Measurements from ENCODE around the gene RAPGEF5. TPM values are rescaled to one million over a fixed set of nuclear protein-coding genes. Genes with fewer than 3 reads are reported as not detected.

Gene RAPGEF5
- total and polyA plus RNA-seq, 2 donors = 6.1 to 30.5 TPM

- H3K36me3 ChIP-seq (ENCODE audit: control insufficient read depth in 2 of 2, insufficient read depth in 2 of 2, low read length in 1 of 2) = no peaks in the 10 kb centered on the region
- H3K27me3 ChIP-seq (ENCODE audit: control insufficient read depth in 2 of 2, insufficient read depth in 1 of 2, low read length in 1 of 2) = no peaks in the 10 kb centered on the region
- peaks cover 0 to 4% of the 10 kb centered on the region in 2 donors for H3K9me3 ChIP-seq (ENCODE audit: control insufficient read depth in 2 of 2, insufficient read depth in 1 of 2, low read length in 1 of 2)
- peaks cover 3 to 12% of the 10 kb centered on the region in 2 donors for H3K4me1 ChIP-seq (ENCODE audit: control insufficient read depth in 2 of 2, insufficient read depth in 2 of 2, low read length in 2 of 2)
- no peak overlapping the region for H3K4me3 ChIP-seq (ENCODE audit: low read length in 2 of 2)
- WGBS = 95% methylated on average over 2 of the region's 2 CpGs
- no peak overlapping the region for H3K27ac ChIP-seq (ENCODE audit: low read depth in 1 of 2, low read length in 1 of 2)
- DNase-seq (ENCODE audit: low read depth in 6 of 9, low spot score in 9 of 9) = no peak
Observed at GRCh38 chr7:22399546-22399945, 42.6 kb upstream of the RAPGEF5 start.

GRCh38 chr7:22399091-22399490 lies 42.1 kb upstream of the RAPGEF5 start:
- Histone ChIP-seq H3K4me3 (ENCODE audit: low read length in 2 of 2) (no peak overlapping the region), H3K36me3 (ENCODE audit: control insufficient read depth in 2 of 2, insufficient read depth in 2 of 2, low read length in 1 of 2) (no peaks in the 10 kb centered on the region), H3K4me1 (ENCODE audit: control insufficient read depth in 2 of 2, insufficient read depth in 2 of 2, low read length in 2 of 2) (peaks cover 3 to 12% of the 10 kb centered on the region in 2 donors), H3K27me3 (ENCODE audit: control insufficient read depth in 2 of 2, insufficient read depth in 1 of 2, low read length in 1 of 2) (no peaks in the 10 kb centered on the region), H3K27ac (ENCODE audit: low read depth in 1 of 2, low read length in 1 of 2) (no peak overlapping the region), H3K9me3 (ENCODE audit: control insufficient read depth in 2 of 2, insufficient read depth in 1 of 2, low read length in 1 of 2) (peaks cover 0 to 4% of the 10 kb centered on the region in 2 donors)
- no peak for DNase-seq (ENCODE audit: low read depth in 6 of 9, low spot score in 9 of 9)

GRCh38 chr7:22397981-22398380 lies 41.0 kb upstream of the RAPGEF5 start:
- no peak for DNase-seq (ENCODE audit: low read depth in 6 of 9, low spot score in 9 of 9)
- Histone ChIP-seq H3K4me1 (ENCODE audit: control insufficient read depth in 2 of 2, insufficient read depth in 2 of 2, low read length in 2 of 2) (peaks cover 3 to 11% of the 10 kb centered on the region in 2 donors), H3K36me3 (ENCODE audit: control insufficient read depth in 2 of 2, insufficient read depth in 2 of 2, low read length in 1 of 2) (no peaks in the 10 kb centered on the region), H3K4me3 (ENCODE audit: low read length in 2 of 2) (no peak overlapping the region), H3K9me3 (ENCODE audit: control insufficient read depth in 2 of 2, insufficient read depth in 1 of 2, low read length in 1 of 2) (peaks cover 0 to 4% of the 10 kb centered on the region in 2 donors), H3K27me3 (ENCODE audit: control insufficient read depth in 2 of 2, insufficient read depth in 1 of 2, low read length in 1 of 2) (no peaks in the 10 kb centered on the region), H3K27ac (ENCODE audit: low read depth in 1 of 2, low read length in 1 of 2) (no peak overlapping the region)
- WGBS = 83% methylated on average over 5 of the region's 5 CpGs

GRCh38 chr7:22395222-22395621 lies 38.3 kb upstream of the RAPGEF5 start:
- H3K9me3 ChIP-seq (ENCODE audit: control insufficient read depth in 2 of 2, insufficient read depth in 1 of 2, low read length in 1 of 2) = no peaks in the 10 kb centered on the region
- WGBS = 80% methylated on average over 6 of the region's 6 CpGs
- no peaks in the 10 kb centered on the region for H3K4me1 ChIP-seq (ENCODE audit: control insufficient read depth in 2 of 2, insufficient read depth in 2 of 2, low read length in 2 of 2)
- H3K36me3 ChIP-seq (ENCODE audit: control insufficient read depth in 2 of 2, insufficient read depth in 2 of 2, low read length in 1 of 2) = no peaks in the 10 kb centered on the region
- H3K4me3 ChIP-seq (ENCODE audit: low read length in 2 of 2) = no peak overlapping the region
- H3K27me3 ChIP-seq (ENCODE audit: control insufficient read depth in 2 of 2, insufficient read depth in 1 of 2, low read length in 1 of 2) = no peaks in the 10 kb centered on the region
- DNase-seq (ENCODE audit: low read depth in 6 of 9, low spot score in 9 of 9) = no peak
- no peak overlapping the region for H3K27ac ChIP-seq (ENCODE audit: low read depth in 1 of 2, low read length in 1 of 2)

GRCh38 chr7:22394739-22395138 lies 37.8 kb upstream of the RAPGEF5 start:
- Histone ChIP-seq H3K36me3 (ENCODE audit: control insufficient read depth in 2 of 2, insufficient read depth in 2 of 2, low read length in 1 of 2) (no peaks in the 10 kb centered on the region), H3K27ac (ENCODE audit: low read depth in 1 of 2, low read length in 1 of 2) (no peak overlapping the region), H3K4me1 (ENCODE audit: control insufficient read depth in 2 of 2, insufficient read depth in 2 of 2, low read length in 2 of 2) (no peaks in the 10 kb centered on the region), H3K4me3 (ENCODE audit: low read length in 2 of 2) (no peak overlapping the region), H3K27me3 (ENCODE audit: control insufficient read depth in 2 of 2, insufficient read depth in 1 of 2, low read length in 1 of 2) (no peaks in the 10 kb centered on the region), H3K9me3 (ENCODE audit: control insufficient read depth in 2 of 2, insufficient read depth in 1 of 2, low read length in 1 of 2) (no peaks in the 10 kb centered on the region)
- DNase-seq (ENCODE audit: low read depth in 6 of 9, low spot score in 9 of 9) = no peak
- WGBS = 94% methylated on average over 3 of the region's 3 CpGs

GRCh38 chr7:22393913-22394729 lies 37.2 kb upstream of the RAPGEF5 start:
- Histone ChIP-seq H3K27me3 (ENCODE audit: control insufficient read depth in 2 of 2, insufficient read depth in 1 of 2, low read length in 1 of 2) (no peaks in the 10 kb centered on the region), H3K36me3 (ENCODE audit: control insufficient read depth in 2 of 2, insufficient read depth in 2 of 2, low read length in 1 of 2) (no peaks in the 10 kb centered on the region), H3K4me1 (ENCODE audit: control insufficient read depth in 2 of 2, insufficient read depth in 2 of 2, low read length in 2 of 2) (no peaks in the 10 kb centered on the region), H3K9me3 (ENCODE audit: control insufficient read depth in 2 of 2, insufficient read depth in 1 of 2, low read length in 1 of 2) (no peaks in the 10 kb centered on the region), H3K4me3 (ENCODE audit: low read length in 2 of 2) (no peak overlapping the region), H3K27ac (ENCODE audit: low read depth in 1 of 2, low read length in 1 of 2) (no peak overlapping the region)
- DNase-seq (ENCODE audit: low read depth in 6 of 9, low spot score in 9 of 9) = no peak
- WGBS = 88% methylated on average over 13 of the region's 13 CpGs

- no peak overlapping the region for H3K27ac ChIP-seq (ENCODE audit: low read depth in 1 of 2, low read length in 1 of 2)
- no peaks in the 10 kb centered on the region for H3K36me3 ChIP-seq (ENCODE audit: control insufficient read depth in 2 of 2, insufficient read depth in 2 of 2, low read length in 1 of 2)
- no peaks in the 10 kb centered on the region for H3K27me3 ChIP-seq (ENCODE audit: control insufficient read depth in 2 of 2, insufficient read depth in 1 of 2, low read length in 1 of 2)
- no peaks in the 10 kb centered on the region for H3K9me3 ChIP-seq (ENCODE audit: control insufficient read depth in 2 of 2, insufficient read depth in 1 of 2, low read length in 1 of 2)
- WGBS = 43% methylated on average over 1 of the region's 1 CpG
- no peak overlapping the region for H3K4me3 ChIP-seq (ENCODE audit: low read length in 2 of 2)
- H3K4me1 ChIP-seq (ENCODE audit: control insufficient read depth in 2 of 2, insufficient read depth in 2 of 2, low read length in 2 of 2) = peaks cover 0 to under 1% of the 10 kb centered on the region in 2 donors
- DNase-seq (ENCODE audit: low read depth in 6 of 9, low spot score in 9 of 9) = no peak
Observed at GRCh38 chr7:22390516-22390915, 33.6 kb upstream of the RAPGEF5 start.

- Histone ChIP-seq H3K27me3 (ENCODE audit: control insufficient read depth in 2 of 2, insufficient read depth in 1 of 2, low read length in 1 of 2) (no peaks in the 10 kb centered on the region), H3K4me3 (ENCODE audit: low read length in 2 of 2) (no peak overlapping the region), H3K4me1 (ENCODE audit: control insufficient read depth in 2 of 2, insufficient read depth in 2 of 2, low read length in 2 of 2) (peaks cover 0 to 3% of the 10 kb centered on the region in 2 donors), H3K9me3 (ENCODE audit: control insufficient read depth in 2 of 2, insufficient read depth in 1 of 2, low read length in 1 of 2) (no peaks in the 10 kb centered on the region), H3K27ac (ENCODE audit: low read depth in 1 of 2, low read length in 1 of 2) (no peak overlapping the region), H3K36me3 (ENCODE audit: control insufficient read depth in 2 of 2, insufficient read depth in 2 of 2, low read length in 1 of 2) (no peaks in the 10 kb centered on the region)
- WGBS = 96% methylated on average over 2 of the region's 2 CpGs
- no peak for DNase-seq (ENCODE audit: low read depth in 6 of 9, low spot score in 9 of 9)
Observed at GRCh38 chr7:22389892-22390291, 32.9 kb upstream of the RAPGEF5 start.

GRCh38 chr7:22387583-22387982 lies 30.6 kb upstream of the RAPGEF5 start:
- 90% methylated on average over 4 of the region's 4 CpGs for WGBS
- Histone ChIP-seq H3K4me1 (ENCODE audit: control insufficient read depth in 2 of 2, insufficient read depth in 2 of 2, low read length in 2 of 2) (peaks cover 0 to 14% of the 10 kb centered on the region in 2 donors), H3K27me3 (ENCODE audit: control insufficient read depth in 2 of 2, insufficient read depth in 1 of 2, low read length in 1 of 2) (no peaks in the 10 kb centered on the region), H3K27ac (ENCODE audit: low read depth in 1 of 2, low read length in 1 of 2) (no peak overlapping the region), H3K36me3 (ENCODE audit: control insufficient read depth in 2 of 2, insufficient read depth in 2 of 2, low read length in 1 of 2) (no peaks in the 10 kb centered on the region), H3K9me3 (ENCODE audit: control insufficient read depth in 2 of 2, insufficient read depth in 1 of 2, low read length in 1 of 2) (no peaks in the 10 kb centered on the region), H3K4me3 (ENCODE audit: low read length in 2 of 2) (no peak overlapping the region)
- DNase-seq (ENCODE audit: low read depth in 6 of 9, low spot score in 9 of 9) = no peak
